ENCODE data around the gene ABCC6.

GRCh38 chr16:16169615-16170014 lies 53.7 kb downstream of the ABCC6 start:
- no peak for TF ChIP-seq CTCF (IDR thresholded peaks at IDR 0.05)
- no peak for TF ChIP-seq POLR2A (IDR thresholded peaks at IDR 0.05)

All from testis (tissue), 2 donors.